DND-41 (cell line): ENCODE measurements around the gene HSP90B1.
A peak's percentile ranks its signal among the peaks of the same experiment; 100 is the strongest.

Source experiments
- ATAC-seq: fragments of 200-7000 bp; cut with Tn5 transposase; 3 replicates; pipeline ENCODE4 v1.9.1; 2021; ENCODE audit warnings: low read depth; ENCODE audit not compliant: insufficient read depth
- DNase-seq: peaks from one replicate; pipeline ENCODE4 v3.0.0-alpha.2; 2020
- H2AFZ ChIP-seq: 2 replicates; pipeline ENCODE4 v1.6.0; 2012; ENCODE audit warnings: low read depth, low read length
- H3K27ac ChIP-seq: 2 replicates; pipeline ENCODE4 v1.5.1; 2012; ENCODE audit warnings: low read length, inconsistent platforms
- H3K27me3 ChIP-seq: fragments of 200-600 bp; sonication (generic); 2 replicates; pipeline ENCODE4 v1.6.0; 2012; ENCODE audit warnings: low read length, mild to moderate bottlenecking, inconsistent platforms; ENCODE audit not compliant: insufficient read depth, poor library complexity
- H3K36me3 ChIP-seq: 2 replicates; pipeline ENCODE4 v1.5.1; 2012; ENCODE audit warnings: low read length, inconsistent platforms; ENCODE audit not compliant: insufficient read depth
- H3K4me1 ChIP-seq: 2 replicates; pipeline ENCODE4 v1.5.1; 2012; ENCODE audit warnings: mild to moderate bottlenecking, low read length; ENCODE audit not compliant: insufficient read depth
- H3K4me2 ChIP-seq: 2 replicates; pipeline ENCODE4 v1.6.0; 2012; ENCODE audit warnings: mild to moderate bottlenecking, moderate library complexity, low read length, inconsistent platforms; ENCODE audit not compliant: insufficient read depth
- H3K4me3 ChIP-seq, 2 experiments: fragments of 200-600 bp in 1 of 2; shearing (Covaris generic) in 1 of 2; 2 replicates each; pipeline ENCODE4 v1.5.1; 2012 to 2016; ENCODE audit warnings: inconsistent platforms in 2 of 2, low read length in 2 of 2, mild to moderate bottlenecking in 2 of 2, low read depth in 1 of 2, moderate library complexity in 1 of 2
- H3K79me2 ChIP-seq: 2 replicates; pipeline ENCODE4 v1.6.0; 2012; ENCODE audit warnings: low read length, inconsistent platforms; ENCODE audit not compliant: insufficient read depth
- H3K9ac ChIP-seq: 2 replicates; pipeline ENCODE4 v1.6.0; 2012; ENCODE audit warnings: low read depth, mild to moderate bottlenecking, inconsistent platforms, low read length, moderate library complexity
- H3K9me3 ChIP-seq: 2 replicates; pipeline ENCODE4 v1.5.1; 2012; ENCODE audit warnings: low read length, moderate library complexity, mild to moderate bottlenecking, inconsistent platforms; ENCODE audit not compliant: insufficient read depth, severe bottlenecking
- H4K20me1 ChIP-seq: 2 replicates; pipeline ENCODE4 v1.6.0; 2012; ENCODE audit warnings: low read length; ENCODE audit not compliant: insufficient read depth
- CTCF ChIP-seq: IDR thresholded peaks from 2 replicates; pipeline ENCODE4 v1.5.1; 2012; ENCODE audit warnings: borderline replicate concordance, low read length, moderate library complexity, mild to moderate bottlenecking; ENCODE audit not compliant: poor library complexity, severe bottlenecking; ENCODE audit errors: extremely low read depth
- EZH2 ChIP-seq: IDR thresholded peaks from 3 replicates; pipeline ENCODE4 v1.6.1; 2012; ENCODE audit warnings: borderline replicate concordance, low read depth, mild to moderate bottlenecking, moderate library complexity, low read length, inconsistent platforms; ENCODE audit not compliant: severe bottlenecking

Gene HSP90B1

GRCh38 chr12:103933237-103933636 lies 3.0 kb downstream of the HSP90B1 start:
- peak overlapping the region; percentile 81; the same call in 1 of the 2 replicates for H3K4me2 ChIP-seq
- ATAC-seq (no peak), DNase-seq (no peak)
- H3K36me3 ChIP-seq: peaks cover 70% of the 10 kb centered on the region
- H3K9ac ChIP-seq: no peak overlapping the region
- H3K27me3 ChIP-seq: no peaks in the 10 kb centered on the region
- peak overlapping the region in 1 of 2 experiments; percentile 82; a peak in 2 of 4 replicates for H3K4me3 ChIP-seq
- H3K9me3 ChIP-seq: no peaks in the 10 kb centered on the region
- peaks cover 58% of the 10 kb centered on the region for H3K4me1 ChIP-seq
- H3K27ac ChIP-seq: no peak overlapping the region
- H3K79me2 ChIP-seq: peaks cover 69% of the 10 kb centered on the region
- TF ChIP-seq EZH2 (no peak), CTCF (no peak)
- H4K20me1 ChIP-seq: peaks cover 27% of the 10 kb centered on the region; the same call in 1 of the 2 replicates
- no peak overlapping the region for H2AFZ ChIP-seq

DNA sequence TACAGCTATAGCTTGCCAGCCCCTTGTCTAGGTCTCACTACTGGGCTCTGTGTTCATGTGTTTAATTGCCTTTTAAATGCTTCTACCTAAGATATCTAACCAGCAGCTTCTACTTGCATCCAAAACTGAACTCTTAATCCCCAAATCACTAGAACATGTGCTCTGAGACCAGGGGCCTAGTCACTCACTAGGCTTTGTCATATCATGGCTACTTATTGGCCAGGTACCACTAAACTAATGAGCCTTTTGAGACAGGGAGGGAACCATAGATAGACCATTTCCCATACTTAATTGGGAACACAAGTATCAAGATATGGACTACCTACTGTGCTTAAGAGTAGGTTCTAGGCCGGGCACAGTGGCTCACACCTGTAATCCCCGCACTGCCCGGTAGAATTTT lies 6.5 kb downstream of the HSP90B1 start:
- Histone ChIP-seq H4K20me1 (peaks cover 17% of the 10 kb centered on the region; the same call in 1 of the 2 replicates), H3K4me3 (no peak overlapping the region), H3K27me3 (no peaks in the 10 kb centered on the region), H3K4me1 (peaks cover 44% of the 10 kb centered on the region), H3K9me3 (no peaks in the 10 kb centered on the region), H3K27ac (no peak overlapping the region), H2AFZ (no peak overlapping the region), H3K79me2 (peaks cover 54% of the 10 kb centered on the region), H3K36me3 (peaks cover 98% of the 10 kb centered on the region), H3K9ac (no peak overlapping the region), H3K4me2 (no peak overlapping the region)
- ATAC-seq (0 out of 3 replicates have a peak, but pooled peaks have one; percentile 17), DNase-seq (no peak)
- no peak for TF ChIP-seq EZH2
- TF ChIP-seq CTCF: no peak

GRCh38 chr12:103944964-103945363 lies 14.8 kb downstream of the HSP90B1 start:
- Histone ChIP-seq H3K9ac (no peak overlapping the region), H3K4me2 (no peak overlapping the region), H3K36me3 (peaks cover 95% of the 10 kb centered on the region), H4K20me1 (no peaks in the 10 kb centered on the region), H3K4me1 (no peaks in the 10 kb centered on the region), H3K79me2 (no peaks in the 10 kb centered on the region; the same call in 1 of the 2 replicates), H3K27ac (no peak overlapping the region), H3K4me3 (no peak overlapping the region), H3K27me3 (no peaks in the 10 kb centered on the region), H3K9me3 (no peaks in the 10 kb centered on the region), H2AFZ (no peak overlapping the region)
- ATAC-seq (no peak), DNase-seq (no peak)
- TF ChIP-seq EZH2: no peak
- TF ChIP-seq CTCF: no peak
